ENCODE data around the gene VPS35.
A peak's percentile ranks its signal among the peaks of the same experiment; 100 is the strongest.

The VPS35 gene

DNA sequence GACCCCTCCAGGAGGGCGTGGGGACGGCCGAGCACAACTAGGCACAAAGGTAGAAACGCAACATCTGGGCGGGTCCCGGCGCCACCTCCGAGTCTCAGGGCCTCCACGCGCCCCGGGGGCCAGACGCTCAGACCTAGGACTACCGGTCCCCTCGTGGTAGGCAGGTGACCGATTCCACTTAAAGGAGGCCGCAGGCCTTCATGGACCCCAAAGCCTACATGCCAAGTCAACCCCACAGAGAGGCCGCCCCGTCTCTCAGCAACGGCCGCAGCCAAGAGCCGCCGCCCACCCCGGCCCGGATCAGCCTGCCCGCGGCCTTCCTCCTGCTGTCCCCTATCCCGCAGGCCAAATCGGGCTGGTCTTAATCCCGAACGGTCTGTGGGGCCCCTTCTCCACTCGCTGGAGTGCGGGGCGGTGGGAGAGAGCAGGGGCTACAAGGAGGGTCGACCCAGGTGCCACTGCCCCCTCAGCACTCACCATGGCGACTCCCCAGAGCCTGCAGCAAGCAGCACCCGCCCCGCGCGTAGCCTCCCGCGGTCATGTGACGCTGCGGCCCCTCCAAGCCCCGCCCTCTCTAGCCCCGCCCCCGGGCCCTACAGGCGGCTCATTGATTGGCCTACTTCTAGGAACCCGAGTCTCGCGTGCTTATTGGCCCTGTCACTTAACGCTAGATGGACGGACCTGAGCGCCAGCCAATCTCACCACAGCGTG lies at the start of gene VPS35:
Gene VPS35 (minus strand): TSS at position 525 of the 711 bp plus-strand sequence. CDS start 45 bp downstream, at position 480.
- peak; percentile 99 for DNase-seq (ENCODE audit: low read depth)

DNA sequence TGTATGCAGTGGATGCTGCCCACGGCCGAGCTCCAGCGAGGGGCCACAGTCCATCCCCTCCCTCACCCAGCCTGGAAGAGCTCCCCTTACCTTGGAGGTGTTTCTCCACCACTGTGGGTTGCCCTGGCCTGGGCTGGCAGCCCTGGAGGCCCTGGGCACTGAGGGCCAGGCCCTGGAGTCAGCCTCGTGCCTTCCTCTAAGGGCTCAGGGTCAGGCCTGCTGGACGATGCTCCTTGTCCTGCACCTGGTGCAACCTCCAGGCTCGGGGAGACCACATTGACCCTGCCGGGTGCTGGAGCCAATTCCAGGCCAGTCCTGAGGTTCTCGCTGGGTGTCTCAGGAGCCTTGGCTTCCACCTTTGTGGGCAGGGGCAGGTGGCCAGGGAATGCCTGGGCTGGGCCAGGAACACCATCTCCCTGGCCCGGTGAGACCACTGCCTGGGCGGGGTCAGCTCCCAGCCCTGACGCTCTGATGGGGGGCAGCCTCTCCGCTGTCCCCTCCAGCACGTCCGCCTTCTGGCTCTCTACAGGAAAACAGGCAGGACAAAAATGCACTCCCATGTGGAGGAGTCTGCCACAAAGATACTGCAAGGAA lies 48.7 kb upstream of the VPS35 start:
- DNase-seq (ENCODE audit: low read depth) = no peak

DNA sequence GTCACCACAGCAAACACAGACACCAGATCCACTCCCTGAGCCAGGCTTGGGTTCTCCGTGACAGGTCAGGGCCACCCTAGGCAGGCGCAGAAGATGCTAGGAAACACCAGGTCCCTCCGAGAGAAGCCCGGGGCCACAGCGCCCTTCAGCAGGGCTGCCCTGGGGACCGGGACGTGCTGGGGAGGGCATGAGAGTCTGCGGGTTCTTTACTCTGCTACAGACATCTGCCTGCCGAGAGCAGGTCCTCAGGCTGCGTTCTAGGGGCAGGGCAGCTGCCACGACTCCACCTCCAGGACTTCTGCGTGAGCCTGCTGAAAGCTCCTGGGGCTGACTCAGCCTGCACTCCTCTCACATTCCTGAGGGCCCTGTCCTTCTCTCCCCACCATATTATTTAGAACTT lies 47.7 kb upstream of the VPS35 start:
- peak; percentile 5 for DNase-seq (ENCODE audit: low read depth)

DNA sequence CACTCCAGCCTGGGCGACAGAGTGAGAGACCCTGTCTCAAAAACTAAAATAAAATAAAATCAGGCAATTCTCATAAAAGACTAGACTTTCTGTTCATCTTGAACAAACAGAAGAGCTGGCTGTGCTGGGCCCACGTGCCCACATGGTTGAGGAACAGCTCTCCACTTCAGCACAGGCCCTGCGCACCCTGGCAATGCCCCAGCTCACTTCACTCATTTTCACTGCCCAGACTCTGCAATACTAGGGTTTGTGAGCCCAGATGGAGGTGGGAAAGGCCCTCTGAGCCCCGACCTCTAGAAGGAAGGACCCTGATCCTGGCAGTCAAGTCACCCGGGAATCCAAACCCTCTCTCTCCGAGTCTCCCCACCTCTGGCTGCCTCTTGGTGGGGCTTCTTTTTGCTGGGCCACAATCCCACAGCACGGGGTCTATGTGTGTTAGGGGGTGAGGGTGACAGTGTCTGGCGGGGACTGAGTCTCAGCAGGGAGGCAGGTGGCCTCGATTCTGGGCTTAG lies 44.4 kb upstream of the VPS35 start:
- DNase-seq (ENCODE audit: low read depth) = no peak

DNA sequence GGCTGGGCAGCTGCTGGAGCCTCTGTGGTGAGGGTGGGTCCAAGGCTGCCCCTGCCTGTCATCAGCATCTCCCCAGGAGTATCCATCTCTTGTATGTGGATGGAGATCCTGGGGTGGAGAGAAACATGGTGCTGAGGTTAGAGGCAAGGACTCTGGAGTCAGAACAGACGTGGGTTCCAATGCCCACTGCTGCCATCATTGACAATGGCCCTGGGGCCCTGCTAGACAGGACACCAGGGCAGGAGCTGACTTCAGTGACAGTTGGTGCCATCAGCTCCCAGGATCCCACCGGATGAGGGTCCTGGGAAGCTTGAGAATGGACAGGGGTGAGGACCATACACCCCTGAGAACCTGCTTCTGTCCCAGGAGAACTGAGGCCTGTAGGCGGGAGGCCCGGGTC lies 43.6 kb upstream of the VPS35 start:
- DNase-seq (ENCODE audit: low read depth) = no peak

DNA sequence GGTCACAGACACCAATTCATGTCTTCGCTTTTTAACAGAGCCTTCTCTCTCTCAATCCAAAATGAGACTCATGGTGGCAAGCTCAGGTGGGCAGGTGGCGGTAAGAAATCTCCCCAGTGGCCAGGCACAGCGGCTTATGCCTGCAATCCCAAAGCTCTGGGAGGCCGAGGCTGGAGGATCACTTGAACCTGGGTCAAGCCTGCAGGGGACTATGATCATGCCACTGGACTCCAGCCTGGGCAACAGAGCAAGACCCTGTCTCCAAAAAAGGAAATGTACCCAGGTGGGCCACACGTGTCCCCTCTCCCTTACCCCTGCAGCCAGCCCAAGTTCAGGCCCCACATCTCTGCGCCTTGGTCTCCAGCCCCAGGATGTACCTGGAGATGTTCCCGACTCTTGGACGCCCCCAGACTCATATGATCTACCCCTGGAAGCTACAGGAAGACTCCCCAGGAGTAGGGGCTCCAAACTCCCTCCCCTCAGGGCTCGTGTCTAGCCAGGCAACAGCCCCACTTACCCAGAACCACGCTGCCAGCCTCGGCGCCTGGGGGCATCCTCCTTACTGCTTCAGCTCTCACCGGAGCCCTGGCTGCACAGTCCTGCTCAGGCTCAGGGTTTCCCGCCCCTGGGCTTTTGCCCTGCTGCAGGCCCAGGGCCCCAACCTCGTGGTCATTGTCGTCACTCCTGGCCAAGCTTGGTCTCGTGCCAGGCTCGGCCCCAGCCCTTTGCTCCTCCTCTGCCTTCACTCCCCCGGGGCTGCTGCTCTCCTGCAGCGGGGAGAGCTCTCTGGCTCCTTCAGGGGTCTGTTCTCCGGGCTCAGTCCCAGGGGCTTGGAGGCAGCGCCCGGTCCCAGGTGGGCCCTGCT lies 42.9 kb upstream of the VPS35 start:
- no peak for DNase-seq (ENCODE audit: low read depth)

DNA sequence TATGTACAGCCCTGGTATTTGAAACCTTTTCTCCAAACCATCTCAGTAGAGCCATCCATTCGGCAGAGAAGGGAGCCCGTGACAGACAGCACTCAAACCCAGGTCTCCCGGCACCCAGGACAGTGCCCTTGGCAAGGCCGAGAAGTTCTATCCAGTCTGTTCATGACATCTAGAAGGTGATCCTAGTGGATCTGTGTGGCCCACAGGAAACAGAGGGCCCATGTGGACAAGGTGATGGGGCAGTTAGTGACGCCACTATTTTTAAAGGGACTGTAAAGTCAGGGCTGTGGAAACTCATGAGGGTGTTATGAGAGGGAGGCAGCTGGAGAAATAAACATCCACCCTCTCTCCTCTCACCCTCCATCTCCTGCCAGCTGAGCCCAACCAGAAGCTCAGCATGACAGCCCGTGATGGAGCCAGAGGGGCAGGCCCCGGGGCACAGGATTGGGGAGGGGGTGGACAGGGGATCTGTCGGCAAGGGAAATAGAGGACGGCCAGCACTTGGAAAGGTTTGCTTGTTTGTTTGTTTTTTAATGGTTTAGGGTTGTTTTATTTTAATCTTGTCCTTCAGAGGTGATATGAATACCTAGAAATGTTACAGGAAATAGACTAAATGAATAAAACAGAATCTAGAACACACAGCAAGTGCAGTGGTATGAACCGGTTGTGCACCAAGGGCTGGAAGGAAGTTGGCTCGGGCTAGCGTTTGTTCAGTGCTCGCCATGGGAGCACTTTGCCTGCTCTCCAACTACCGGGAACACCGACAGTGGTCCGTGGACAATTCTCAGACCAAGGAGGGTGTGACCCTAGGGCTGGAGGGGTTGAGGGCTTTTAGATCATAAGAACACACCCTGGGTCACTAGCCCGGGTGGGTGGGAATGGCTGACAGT lies 42.1 kb upstream of the VPS35 start:
- no peak for DNase-seq (ENCODE audit: low read depth)

DNA sequence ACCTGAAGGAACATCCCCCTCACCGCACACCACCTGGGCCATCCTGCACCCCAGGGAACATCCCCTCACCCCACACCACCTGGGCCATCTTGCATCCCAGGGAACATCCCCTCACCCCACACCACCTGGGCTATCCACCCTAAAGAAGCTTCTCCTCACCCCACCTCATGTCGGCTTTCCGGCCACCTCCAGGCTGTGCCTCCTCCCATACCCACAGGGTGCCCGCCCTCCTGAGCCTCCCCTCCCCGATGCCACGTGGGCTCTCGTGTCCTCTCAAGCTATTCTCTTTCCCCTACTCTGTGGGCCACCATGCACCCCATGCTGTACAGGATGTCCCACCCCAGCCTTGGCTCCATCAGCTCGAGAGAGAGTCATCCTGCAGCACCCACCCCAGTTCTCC lies 41.1 kb upstream of the VPS35 start:
- no peak for DNase-seq (ENCODE audit: low read depth)

DNA sequence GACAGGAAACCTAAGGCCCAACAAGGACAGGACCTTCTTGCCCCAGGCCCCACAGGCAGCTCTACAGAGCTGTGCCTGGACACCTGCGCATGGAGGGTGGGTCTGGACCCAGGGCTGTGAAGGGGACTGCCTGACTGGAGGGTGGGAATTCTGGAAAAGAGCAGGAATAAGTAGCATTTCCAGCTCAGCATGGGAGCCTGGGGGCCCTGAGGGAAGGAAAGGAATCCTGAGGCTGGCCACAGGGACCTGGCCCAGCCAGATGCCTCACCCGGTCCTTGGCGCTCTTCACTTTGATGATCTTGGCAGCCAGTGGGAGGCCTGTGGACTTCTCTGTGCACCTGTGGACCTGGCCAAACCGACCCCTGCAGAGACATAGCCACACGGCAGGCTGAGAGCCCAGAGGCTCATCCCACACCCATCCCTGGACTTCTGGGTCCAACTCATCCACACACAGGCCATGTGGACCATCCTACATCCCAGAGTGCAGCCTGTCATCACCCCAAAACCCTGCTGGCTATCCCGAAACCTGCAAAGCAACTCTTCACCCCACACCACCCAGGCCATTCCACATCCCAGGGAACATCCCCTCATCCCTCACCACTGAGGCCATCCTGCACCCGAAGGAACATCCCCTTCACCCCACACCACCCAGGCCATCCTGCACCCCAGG lies 40.5 kb upstream of the VPS35 start:
- DNase-seq (ENCODE audit: low read depth) = no peak

DNA sequence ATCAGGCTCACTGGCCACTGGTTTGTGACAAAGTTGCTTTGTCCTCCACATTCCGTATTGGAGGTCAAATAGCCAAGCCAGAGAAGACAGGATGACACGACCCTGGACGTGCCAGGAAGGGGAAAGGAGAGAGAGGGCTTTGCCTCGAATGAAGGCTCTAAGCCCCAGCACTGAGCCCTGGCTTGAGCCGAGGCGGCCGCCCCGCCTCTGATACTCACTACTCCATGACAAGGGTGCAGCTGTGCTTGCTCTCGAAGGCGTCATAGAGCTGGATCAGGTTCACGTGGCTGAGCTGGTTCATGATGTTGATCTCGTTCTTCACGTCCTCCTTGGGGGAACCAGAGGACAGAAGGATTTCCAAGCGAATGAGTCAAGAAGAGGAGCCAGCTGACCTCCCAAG lies 39.8 kb upstream of the VPS35 start:
- no peak for DNase-seq (ENCODE audit: low read depth)

DNA sequence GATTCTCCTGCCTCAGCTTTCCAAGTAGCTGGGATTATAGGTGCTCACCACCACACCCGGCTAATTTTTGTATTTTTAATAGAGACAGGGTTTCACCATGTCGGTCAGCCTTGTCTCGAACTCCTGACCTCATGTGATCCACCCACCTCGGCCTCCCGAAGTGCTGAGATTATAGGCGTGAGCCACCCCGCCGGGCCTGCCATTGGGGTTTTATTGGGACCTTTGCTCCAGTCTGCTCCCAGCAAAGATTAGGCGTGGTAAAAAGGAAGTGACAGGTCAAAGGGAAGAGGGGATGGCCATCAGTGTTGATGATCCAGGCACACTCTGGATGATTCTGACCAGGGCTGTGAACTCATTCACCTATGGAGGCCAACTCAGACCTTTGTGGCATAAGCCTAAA lies 38.7 kb upstream of the VPS35 start:
- DNase-seq (ENCODE audit: low read depth) = no peak

DNA sequence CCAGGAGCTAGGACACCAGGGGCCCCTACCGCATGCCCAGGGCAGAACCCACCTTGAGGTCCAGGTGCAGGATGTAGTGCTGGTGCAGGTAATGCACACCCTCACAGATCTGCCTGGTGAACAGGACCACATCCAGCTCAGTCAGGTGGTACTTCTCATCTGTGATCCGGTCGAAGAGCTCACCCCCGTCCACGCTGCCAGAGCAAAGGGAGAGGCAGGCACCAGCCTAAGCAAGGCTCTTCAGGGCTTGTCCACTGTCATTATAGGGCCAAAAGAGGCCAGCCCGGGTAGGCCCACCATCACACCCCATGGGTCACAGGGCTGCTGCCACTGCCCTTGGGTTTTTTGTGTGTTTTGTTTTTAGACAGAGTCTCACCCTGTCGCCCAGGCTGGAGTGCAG lies 38.2 kb upstream of the VPS35 start:
- no peak for DNase-seq (ENCODE audit: low read depth)

DNA sequence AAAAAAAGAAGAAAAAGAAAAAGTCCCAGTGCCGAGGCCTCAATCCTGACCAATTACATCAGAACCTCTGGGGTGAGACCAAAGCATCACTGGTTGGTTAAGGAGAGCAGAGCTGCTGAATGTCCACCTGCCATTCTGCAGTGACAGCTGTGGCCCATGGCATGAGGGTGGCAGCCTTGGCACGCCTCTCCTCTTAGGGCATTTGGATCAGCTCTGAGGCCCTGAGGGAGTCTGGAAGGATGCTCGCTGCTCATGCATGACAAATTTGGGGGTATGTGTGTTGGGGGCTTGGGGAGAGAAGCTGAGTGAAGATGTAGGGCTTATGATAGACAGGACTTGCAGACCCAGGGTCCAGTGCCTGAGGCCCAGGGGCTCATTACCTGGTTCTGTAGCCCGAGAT lies 32.9 kb upstream of the VPS35 start:
- DNase-seq (ENCODE audit: low read depth) = no peak

DNA sequence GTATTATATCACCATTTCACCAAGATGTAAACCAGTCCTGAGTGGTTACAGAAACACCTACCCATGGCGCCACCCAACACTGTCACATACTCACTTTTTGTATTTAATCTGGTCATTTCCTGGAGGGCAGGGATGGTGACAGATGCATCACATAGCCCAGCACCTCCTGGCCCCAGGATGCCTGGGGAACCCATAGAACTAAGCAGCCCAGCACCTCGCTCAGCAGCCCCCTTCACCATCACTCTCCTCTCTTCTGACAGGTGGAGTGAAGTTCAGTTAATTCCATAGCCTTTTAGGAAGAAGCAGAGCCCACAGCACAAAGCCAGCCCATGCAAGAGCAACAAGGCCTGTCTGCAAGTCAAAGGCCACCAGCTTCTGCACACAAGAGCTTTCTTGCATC lies 31.6 kb upstream of the VPS35 start:
- DNase-seq (ENCODE audit: low read depth) = no peak

DNA sequence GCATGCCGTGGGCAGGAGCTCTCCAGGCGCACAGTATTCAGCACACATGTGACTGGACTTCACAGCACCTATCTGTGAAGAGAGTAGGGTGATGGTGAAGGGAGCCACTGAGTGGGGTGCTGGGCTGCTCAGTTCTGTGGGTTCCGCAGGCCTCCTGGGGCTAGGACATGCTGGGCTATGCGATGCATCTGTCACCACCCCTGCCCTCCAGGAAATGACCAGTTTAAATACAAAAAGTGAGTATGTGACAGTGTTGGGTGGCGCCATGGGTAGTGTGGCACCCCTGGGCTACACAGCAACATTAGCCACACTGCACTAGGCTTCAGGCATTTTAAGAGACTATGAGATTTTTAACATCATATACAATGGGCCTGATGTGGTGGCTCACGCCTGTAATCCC lies 30.6 kb upstream of the VPS35 start:
- DNase-seq (ENCODE audit: low read depth) = no peak

DNA sequence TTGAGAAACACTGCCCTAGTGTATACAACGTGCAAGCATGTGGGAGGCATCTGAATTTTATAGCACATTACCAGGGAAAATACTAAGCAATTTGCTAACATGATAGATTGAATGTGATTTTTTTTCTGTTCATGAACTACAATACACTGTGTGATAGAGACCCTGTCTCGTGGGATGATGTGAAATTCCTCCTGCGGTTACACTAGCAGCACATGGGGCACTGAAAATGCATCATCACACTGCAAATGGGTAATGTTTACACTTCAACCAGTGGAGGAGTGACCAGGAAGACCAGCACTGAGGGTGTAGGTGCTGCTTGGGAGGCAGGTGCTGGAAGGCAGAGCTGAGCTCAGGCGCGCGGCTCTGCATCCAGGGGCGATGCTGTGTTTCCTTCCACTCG lies 29.2 kb upstream of the VPS35 start:
- DNase-seq (ENCODE audit: low read depth) = no peak

DNA sequence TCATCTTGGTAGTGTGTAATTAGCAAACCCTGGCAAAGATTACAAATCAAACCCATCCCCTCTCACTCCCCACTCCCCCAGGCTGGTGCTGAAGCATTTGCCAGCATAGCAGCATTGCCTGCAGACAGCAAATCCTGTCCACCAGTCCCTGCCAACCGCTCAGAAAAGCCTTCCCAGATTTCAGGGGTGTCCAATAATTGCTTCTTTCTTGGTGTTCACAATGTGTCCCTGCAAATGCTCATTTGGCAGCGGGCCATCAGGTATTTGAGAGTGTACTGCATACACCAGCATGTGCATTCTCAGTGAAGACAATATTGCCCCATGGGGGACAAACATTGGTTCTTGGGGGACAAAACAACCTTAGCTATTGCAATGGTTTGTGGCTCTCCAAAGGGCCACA lies 28.7 kb upstream of the VPS35 start:
- DNase-seq (ENCODE audit: low read depth) = no peak

DNA sequence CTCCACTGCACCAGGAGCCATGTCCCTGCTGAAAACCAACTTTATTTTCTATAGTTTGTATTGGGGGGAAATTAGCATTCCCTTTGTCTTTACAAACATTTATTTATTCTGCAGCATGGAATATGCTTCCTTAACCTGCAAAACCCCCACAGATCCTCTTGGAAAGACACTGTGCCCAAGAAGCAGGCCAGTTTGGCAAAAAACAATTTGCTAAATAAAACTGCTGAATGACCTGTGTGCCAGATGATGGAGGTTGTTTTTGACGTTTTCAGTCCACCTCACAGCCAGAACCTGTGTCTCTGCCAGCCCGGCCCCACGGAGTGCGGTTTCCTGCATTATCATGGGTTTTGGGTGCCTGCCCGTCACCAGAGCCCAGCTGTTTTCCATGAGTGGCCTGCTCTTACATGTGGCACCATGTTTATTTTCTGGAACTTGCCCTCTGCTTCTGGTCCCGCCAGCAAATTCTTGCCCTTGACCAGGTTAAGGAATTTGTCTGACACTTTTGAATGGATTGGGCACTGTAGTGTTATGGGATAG lies 26.9 kb upstream of the VPS35 start:
- no peak for DNase-seq (ENCODE audit: low read depth)

DNA sequence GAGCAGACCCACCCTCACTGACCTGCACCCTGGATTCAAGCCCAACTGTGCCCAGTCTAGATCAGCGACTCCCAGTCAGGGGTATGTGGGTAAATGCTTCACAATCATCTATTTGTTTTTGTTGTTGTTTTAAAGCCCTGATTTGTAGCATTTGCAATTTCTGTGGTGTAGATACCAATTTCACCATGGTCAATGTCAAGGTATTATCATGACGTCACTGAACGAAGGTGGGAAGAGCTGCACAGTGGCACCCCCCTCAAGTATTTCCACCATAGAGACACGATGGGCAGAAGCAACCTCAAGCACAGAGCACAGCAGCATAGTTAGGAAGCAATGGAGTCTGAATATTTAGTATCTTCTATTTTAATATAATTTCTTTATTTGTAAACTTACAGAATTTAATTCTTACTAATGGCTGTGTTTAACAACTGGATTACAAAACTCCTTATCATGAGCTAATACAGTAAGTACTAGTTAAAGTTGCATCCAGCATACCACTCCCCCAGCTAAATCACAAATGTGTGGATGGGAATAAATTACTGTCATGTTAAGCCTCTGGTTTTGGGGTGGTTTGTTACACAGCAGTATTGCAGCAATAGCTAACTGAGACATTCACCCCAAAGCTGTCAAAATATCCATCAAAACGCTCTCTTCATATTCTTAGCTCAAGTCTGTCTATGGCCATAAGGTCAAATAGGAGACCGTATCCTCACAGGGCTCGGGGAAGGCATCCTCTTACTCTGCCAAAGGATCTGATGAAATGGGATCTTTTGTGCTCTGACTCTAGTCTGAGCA lies 26.0 kb upstream of the VPS35 start:
- DNase-seq (ENCODE audit: low read depth) = no peak

DNA sequence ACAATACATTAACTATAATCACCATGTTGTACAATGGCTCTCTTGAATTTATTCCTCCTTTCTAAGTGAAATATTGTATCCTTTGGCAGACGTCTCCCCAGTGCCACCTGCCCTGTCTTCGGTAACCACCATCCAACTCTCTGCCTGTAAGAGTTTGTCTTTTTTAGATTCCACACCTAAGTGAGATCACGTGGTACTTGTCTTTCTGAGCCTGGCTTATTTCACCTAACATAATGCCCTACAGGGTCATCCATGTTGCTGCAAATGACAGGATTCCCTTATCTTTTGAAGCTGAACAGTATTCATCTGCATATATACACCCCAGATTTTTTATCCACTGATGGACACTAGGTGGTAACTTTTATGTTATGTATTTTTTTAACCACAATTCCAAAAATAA lies 24.7 kb upstream of the VPS35 start:
- no peak for DNase-seq (ENCODE audit: low read depth)

Measured in EH (cell line).